ENCODE measurements around the gene RELCH.

Gene RELCH

DNA sequence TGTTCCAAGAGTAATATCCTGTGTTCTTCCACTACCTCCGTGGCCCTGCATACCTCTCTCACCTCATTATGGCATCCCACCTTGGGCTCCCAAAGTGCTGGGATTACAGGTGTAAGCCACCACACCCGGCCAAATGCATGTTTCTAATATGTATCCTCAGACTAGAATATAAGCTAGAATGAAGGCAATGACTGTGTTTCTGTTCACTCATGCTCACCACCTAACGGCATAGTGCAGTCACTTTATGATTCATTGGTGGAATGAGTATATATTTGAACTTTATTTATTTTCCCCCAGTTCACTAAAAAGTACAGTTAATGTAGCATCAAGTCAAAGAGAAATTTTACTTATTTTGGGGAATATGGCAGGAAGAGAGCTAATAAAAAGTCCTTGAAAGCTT is 11.5 kb upstream of the RELCH start:
- no peaks in the 10 kb centered on the region for H3K9me3 Mint-ChIP-seq
- peaks cover 22% of the 10 kb centered on the region for H3K4me1 Mint-ChIP-seq
- H3K4me3 Mint-ChIP-seq, result no peak overlapping the region
- no peak for ATAC-seq
- no peak overlapping the region for H3K27ac Mint-ChIP-seq
- H3K27me3 Mint-ChIP-seq, result no peaks in the 10 kb centered on the region
- peaks cover 16% of the 10 kb centered on the region for H3K36me3 Mint-ChIP-seq

DNA sequence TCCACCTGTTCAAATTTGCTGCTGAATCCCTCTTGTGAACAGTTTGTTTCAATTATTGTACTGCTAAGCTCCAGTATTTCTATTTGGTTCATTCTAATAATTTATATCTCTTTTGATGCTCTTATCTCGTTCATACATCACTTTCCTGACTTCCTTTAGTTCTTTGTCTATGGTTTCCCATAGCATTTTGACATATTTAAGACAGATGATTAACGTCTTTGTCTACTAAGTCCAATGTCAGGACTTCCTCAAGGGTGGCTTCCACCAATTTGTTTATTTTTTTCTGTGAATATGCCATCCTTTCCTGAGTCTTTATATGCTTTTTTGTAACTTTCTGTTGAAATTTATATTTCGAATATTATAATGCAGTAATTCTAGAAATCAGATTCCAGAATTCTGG is 9.8 kb upstream of the RELCH start:
- no peaks in the 10 kb centered on the region for H3K27me3 Mint-ChIP-seq
- peaks cover 22% of the 10 kb centered on the region for H3K4me1 Mint-ChIP-seq
- peaks cover 16% of the 10 kb centered on the region for H3K36me3 Mint-ChIP-seq
- no peaks in the 10 kb centered on the region for H3K9me3 Mint-ChIP-seq
- H3K27ac Mint-ChIP-seq, result no peak overlapping the region
- no peak for ATAC-seq
- H3K4me3 Mint-ChIP-seq, result no peak overlapping the region

DNA sequence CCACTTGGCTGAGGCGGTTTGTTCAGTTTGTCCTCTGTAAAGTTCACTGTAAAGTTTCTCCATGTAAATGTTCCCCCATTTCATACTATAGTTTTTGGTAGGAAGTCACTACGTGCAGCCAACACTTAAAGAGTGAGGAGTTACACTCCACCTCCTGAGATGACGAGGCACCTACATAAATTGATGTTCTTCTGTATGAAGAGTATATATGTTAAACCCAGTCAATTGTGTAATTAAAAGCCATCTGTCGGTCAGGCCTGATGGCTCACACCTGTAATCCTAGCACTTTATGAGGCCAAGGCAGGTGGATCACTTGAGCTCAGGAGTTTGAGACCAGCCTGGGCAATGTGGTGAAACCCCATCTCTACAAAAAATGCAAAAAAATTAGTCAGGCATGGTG is 7.8 kb upstream of the RELCH start:
- no peaks in the 10 kb centered on the region for H3K9me3 Mint-ChIP-seq
- H3K4me1 Mint-ChIP-seq, result peaks cover 28% of the 10 kb centered on the region
- no peaks in the 10 kb centered on the region for H3K27me3 Mint-ChIP-seq
- no peak overlapping the region for H3K4me3 Mint-ChIP-seq
- no peak for ATAC-seq
- H3K27ac Mint-ChIP-seq, result no peak overlapping the region
- H3K36me3 Mint-ChIP-seq, result peaks cover 16% of the 10 kb centered on the region

DNA sequence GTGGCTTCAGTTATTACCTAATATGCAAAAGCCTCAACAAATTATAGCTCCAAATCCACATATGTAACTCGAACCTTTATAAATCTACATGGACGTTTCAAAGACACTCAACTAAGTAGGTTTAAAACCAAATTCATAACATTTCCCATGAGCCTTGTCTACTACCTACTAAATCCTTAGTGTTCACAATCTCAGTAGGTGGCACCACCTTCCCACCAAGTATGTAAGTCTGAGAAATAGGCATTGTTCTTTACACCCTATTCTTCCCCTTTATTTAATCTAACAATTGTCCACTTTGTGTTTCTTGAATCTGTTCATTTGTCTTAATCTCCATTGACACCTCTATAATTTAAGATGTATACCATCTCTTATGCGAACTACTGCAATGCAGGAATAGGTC is 4.8 kb upstream of the RELCH start:
- Mint-ChIP-seq H3K9me3 (no peaks in the 10 kb centered on the region), H3K4me3 (no peak overlapping the region), H3K27ac (no peak overlapping the region), H3K27me3 (no peaks in the 10 kb centered on the region), H3K4me1 (peaks cover 18% of the 10 kb centered on the region), H3K36me3 (peaks cover 16% of the 10 kb centered on the region)
- ATAC-seq, result no peak

DNA sequence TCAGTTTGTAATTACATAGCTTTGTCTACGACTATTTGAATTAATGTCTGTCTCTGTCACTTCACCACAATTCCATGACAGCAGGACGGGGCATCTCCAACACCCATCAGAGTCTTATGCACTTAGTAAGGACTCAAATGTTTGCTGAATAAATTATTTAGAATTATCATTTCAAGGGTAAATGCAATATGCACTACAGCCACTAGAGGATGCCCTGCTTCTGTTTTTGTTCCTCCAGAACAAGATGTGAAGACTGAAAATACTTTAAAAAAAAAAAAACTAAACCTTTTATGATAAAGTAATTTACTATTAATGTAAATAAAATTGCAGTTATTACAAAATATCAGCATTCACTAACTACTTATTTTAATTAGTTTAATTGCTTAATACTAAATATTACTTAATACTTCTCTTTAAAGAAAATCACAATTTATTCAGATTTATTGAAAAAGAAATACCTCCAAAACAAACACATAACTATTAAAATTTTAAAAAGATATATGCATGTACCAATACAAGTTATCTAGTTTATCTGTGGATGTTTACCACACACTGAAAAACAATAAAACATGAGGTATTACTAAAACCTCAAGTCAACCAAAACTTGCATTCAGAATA is 3.4 kb upstream of the RELCH start:
- Mint-ChIP-seq H3K9me3 (no peaks in the 10 kb centered on the region), H3K4me1 (peaks cover 21% of the 10 kb centered on the region), H3K36me3 (peaks cover 4% of the 10 kb centered on the region), H3K4me3 (no peak overlapping the region), H3K27ac (no peak overlapping the region), H3K27me3 (no peaks in the 10 kb centered on the region)
- no peak for ATAC-seq

DNA sequence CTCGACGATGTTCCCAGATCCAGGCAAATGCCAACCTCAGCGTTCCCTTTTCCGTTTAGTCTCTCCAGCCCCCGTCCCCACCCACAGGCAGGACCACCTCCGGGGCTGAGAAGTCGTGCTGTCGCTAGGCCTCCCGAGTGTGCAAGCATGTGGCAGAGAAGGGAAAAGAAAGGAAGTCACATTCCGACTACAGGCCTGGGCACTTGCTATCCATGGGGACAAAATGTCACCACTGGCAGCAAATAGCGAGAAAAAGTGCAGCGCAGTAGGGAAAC is 619 bp upstream of the RELCH start:
- H3K9me3 Mint-ChIP-seq, result no peaks in the 10 kb centered on the region
- peak overlapping the region; percentile 95 for H3K27ac Mint-ChIP-seq
- peaks cover 44% of the 10 kb centered on the region for H3K4me1 Mint-ChIP-seq
- no peaks in the 10 kb centered on the region for H3K27me3 Mint-ChIP-seq
- H3K4me3 Mint-ChIP-seq, result peak overlapping the region; percentile 95
- peak; percentile 2 for ATAC-seq
- H3K36me3 Mint-ChIP-seq, result peaks cover 11% of the 10 kb centered on the region

DNA sequence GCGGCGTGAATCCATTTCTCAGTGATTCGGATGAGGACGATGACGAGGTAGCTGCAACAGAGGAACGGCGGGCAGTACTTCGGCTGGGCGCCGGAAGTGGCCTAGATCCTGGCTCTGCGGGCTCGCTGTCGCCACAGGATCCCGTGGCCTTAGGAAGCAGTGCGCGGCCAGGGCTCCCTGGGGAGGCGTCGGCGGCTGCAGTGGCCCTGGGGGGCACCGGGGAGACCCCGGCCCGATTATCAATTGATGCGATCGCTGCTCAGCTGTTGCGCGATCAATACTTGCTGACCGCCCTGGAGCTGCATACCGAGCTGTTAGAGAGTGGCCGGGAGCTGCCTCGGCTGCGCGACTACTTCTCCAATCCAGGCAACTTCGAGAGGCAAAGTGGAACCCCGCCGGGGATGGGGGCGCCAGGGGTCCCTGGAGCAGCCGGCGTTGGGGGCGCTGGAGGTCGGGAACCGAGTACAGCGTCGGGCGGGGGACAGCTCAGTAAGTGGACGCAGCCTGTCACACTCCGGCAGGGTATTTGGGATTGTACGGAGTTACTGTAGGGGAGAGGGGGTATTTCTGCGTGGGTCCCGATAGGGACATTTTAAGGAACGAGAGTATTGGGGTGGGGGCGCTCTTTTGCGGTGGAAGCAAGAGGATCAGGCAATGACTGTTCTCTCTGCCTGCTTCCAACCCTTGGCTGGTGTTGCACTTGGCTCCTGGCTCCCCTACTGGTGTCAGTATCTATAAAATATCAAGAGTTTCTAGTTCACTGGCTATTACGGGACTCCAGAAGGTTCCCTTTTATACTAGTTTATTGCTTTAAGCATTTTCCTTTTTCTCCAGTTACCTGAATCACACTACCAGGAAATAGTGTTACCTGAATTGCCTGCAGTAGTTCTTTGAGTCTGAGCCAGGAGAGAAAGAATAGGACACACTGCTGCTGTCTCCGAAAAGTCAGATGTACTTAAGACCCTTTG is 772 bp downstream of the RELCH start:
- ATAC-seq, result peak; percentile 3
- Mint-ChIP-seq H3K27me3 (no peaks in the 10 kb centered on the region), H3K4me1 (peaks cover 58% of the 10 kb centered on the region), H3K36me3 (peaks cover 25% of the 10 kb centered on the region), H3K4me3 (peak overlapping the region; percentile 95), H3K27ac (peak overlapping the region; percentile 95), H3K9me3 (no peaks in the 10 kb centered on the region)

DNA sequence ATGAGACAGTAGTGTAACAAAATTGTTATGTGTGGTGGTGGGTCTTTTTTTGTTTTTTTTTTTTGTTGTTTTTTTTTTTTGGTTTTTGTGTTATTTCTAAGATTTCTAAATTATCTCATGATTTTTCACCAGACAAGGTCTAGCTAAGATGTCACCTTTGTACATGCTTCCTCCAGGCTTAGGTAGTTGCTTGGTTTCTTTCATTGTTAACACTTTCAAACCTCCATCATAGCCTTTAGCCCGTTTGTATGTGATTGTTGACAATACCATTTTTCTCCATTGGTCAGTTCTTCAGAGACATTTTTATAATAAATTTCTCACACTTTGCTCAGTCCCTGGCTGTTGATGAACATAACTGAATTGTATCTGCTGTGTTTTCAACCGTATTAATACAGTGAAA is 2.2 kb downstream of the RELCH start:
- no peaks in the 10 kb centered on the region for H3K27me3 Mint-ChIP-seq
- H3K36me3 Mint-ChIP-seq, result peaks cover 31% of the 10 kb centered on the region
- H3K4me3 Mint-ChIP-seq, result peak overlapping the region; percentile 95
- no peaks in the 10 kb centered on the region for H3K9me3 Mint-ChIP-seq
- ATAC-seq, result no peak
- no peak overlapping the region for H3K27ac Mint-ChIP-seq
- peaks cover 64% of the 10 kb centered on the region for H3K4me1 Mint-ChIP-seq

DNA sequence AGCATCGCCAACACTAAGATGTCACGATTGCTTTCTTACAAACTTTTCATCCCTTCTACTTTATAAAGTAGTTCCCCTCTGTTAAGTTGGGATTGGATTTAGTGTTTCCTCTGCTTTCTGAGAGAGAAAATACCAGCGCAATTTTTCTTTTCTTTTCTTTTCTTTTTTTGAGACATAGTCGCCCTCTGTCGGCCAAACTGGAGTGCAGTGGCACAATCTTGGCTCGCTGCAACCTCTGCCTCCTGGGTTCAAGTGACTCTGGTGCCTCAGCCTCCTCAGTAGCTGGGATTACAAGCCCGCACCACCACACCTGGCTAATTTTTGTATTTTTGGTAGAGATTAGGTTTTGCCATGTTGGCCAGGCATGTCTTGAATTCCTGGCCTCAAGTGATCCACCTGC is 9.0 kb downstream of the RELCH start:
- Mint-ChIP-seq H3K9me3 (no peaks in the 10 kb centered on the region), H3K27me3 (no peaks in the 10 kb centered on the region), H3K27ac (no peak overlapping the region), H3K4me3 (no peak overlapping the region), H3K4me1 (peaks cover 66% of the 10 kb centered on the region), H3K36me3 (peaks cover 34% of the 10 kb centered on the region)
- no peak for ATAC-seq

DNA sequence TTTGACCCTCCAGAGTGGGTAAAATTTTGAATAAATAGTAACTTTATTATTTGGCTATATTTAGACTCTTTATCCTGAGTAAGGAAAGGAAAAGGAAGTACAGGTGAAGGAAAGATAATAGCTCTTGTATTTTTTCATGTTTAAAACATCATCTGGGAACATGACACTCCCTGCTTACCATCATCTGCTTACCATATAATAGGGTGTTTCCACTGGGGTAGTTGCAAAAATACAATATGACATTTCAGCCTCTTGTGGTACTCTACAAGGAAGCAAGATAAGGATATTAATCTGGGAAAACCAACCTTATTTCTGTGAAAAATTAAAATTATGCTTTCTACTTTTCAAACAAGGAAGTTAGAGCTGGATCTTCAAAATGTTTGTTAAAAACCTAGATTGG is 9.9 kb downstream of the RELCH start:
- H3K9me3 Mint-ChIP-seq, result no peaks in the 10 kb centered on the region
- no peak overlapping the region for H3K27ac Mint-ChIP-seq
- ATAC-seq, result no peak
- peaks cover 57% of the 10 kb centered on the region for H3K4me1 Mint-ChIP-seq
- no peaks in the 10 kb centered on the region for H3K27me3 Mint-ChIP-seq
- H3K36me3 Mint-ChIP-seq, result peaks cover 25% of the 10 kb centered on the region
- H3K4me3 Mint-ChIP-seq, result no peak overlapping the region

DNA sequence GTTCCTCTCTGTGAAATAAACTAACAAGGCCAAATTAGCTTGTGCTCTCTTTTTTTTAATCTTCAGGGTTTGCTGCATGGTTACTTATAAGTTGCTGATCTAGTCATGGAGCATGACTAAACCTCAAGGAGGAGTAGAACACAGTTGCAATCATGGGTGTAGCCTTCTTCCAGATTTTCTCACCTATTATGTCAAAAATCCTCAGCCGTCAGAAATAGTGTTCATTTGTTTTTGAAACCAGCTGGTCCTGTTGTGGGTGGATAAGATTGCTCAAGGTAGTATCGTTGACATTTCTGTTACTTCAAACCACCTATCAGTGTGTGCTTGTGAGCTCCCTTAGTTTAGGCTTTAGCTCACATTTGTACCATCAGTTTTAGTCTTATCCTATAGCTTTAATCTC is 11.2 kb downstream of the RELCH start:
- no peaks in the 10 kb centered on the region for H3K9me3 Mint-ChIP-seq
- no peak overlapping the region for H3K27ac Mint-ChIP-seq
- H3K27me3 Mint-ChIP-seq, result no peaks in the 10 kb centered on the region
- no peak overlapping the region for H3K4me3 Mint-ChIP-seq
- ATAC-seq, result no peak
- H3K36me3 Mint-ChIP-seq, result peaks cover 17% of the 10 kb centered on the region
- H3K4me1 Mint-ChIP-seq, result peaks cover 44% of the 10 kb centered on the region

DNA sequence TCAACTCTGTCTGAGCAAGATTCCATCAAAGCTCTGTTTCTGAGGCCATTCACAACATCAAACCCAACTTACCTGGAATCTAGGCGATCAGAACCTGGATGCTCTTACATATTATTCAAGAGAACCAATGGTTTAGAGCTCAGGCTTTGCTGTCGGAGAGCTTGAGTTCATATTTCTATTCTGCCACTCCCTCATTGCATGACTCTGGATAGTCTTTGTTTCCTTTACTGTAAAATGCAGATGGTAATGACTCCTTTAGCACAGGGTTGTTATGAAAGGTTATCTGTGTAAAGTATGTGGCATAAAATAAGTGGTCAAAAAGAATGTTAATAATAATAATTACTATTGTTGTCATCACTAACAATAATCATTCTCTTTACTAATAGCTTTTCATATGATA is 12.6 kb downstream of the RELCH start:
- Mint-ChIP-seq H3K9me3 (no peaks in the 10 kb centered on the region), H3K27me3 (no peaks in the 10 kb centered on the region), H3K36me3 (peaks cover 16% of the 10 kb centered on the region), H3K27ac (no peak overlapping the region), H3K4me1 (peaks cover 36% of the 10 kb centered on the region), H3K4me3 (no peak overlapping the region)
- no peak for ATAC-seq

DNA sequence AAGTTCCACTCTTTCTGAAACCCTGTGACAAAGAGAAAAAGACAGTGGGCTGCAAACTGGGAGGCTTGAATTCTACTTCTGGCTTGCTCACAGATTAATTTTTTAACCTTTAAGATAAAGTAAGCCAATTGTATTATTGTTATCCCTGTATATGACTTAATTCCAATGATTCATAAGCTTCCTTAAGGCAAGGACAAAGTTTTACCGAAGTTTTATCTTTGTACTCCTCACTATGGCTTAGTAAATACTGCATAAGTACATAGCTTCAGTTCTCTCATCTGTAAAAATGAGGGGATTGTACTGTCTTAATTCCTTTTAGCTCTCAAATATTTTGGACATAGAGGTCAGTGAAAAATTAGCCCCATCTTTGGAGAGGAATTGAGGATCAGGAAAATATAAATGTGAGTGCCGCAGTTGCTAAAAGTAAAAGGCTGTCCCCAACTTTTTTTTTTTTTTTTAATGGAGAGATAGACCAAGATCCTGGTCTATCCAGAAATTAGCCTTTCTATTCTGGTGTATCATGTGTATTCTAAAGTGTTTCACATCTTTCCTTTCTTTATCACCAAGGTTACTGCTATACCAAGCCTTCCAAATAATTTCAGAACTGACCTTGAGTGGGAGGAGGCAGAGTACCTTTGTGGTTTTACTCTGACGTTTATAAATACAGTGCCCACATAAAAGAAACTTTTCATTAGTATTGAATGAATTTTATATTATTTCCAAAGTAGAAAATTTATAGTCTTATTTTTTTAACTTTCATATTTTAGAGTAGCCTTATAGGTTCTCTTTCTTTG is 13.3 kb downstream of the RELCH start:
- H3K36me3 Mint-ChIP-seq, result peaks cover 16% of the 10 kb centered on the region
- H3K27me3 Mint-ChIP-seq, result no peaks in the 10 kb centered on the region
- ATAC-seq, result no peak
- H3K4me3 Mint-ChIP-seq, result no peak overlapping the region
- peaks cover 34% of the 10 kb centered on the region for H3K4me1 Mint-ChIP-seq
- H3K9me3 Mint-ChIP-seq, result no peaks in the 10 kb centered on the region
- H3K27ac Mint-ChIP-seq, result no peak overlapping the region

DNA sequence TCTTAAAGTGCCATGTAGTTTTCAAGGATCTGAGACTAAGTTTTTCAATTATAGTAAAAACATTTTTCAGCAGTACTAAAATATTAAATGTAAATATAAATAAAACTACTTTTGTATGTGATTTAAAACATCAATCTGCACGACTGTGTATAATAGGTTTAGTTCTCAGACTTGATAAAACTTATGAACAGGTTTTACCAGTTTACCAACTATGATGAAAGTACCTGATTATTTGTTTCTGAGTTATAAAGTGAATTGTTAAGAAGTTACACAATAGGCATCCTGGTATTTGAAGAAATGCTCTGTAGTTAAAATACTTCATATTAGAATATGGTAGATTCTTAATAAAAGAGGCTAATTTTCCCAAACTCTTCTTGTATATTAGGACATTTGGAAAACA is 14.8 kb downstream of the RELCH start:
- Mint-ChIP-seq H3K4me1 (peaks cover 20% of the 10 kb centered on the region), H3K4me3 (no peak overlapping the region), H3K27ac (no peak overlapping the region), H3K36me3 (peaks cover 7% of the 10 kb centered on the region), H3K9me3 (no peaks in the 10 kb centered on the region), H3K27me3 (no peaks in the 10 kb centered on the region)
- ATAC-seq, result no peak

DNA sequence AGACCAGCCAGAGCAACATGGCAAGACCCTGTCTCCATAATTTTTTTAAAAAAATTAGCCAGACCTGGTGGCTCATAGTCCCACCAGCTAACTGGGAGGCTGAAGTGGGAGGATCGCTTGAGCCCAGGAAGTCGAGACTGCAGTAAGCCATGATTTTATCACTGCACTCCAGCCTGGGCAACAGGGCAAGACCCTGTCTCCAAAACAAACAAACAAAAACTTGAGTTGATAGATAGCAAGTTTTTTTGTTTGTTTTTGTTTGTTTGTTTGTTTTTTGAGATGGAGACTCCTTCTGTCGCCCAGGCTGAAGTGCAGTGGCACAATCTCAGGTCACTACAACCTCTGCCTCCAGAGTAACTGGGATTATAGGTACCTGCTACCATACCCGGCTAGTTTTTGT is 18.8 kb downstream of the RELCH start:
- peaks cover 35% of the 10 kb centered on the region for H3K36me3 Mint-ChIP-seq
- H3K4me3 Mint-ChIP-seq, result no peak overlapping the region
- ATAC-seq, result no peak
- H3K4me1 Mint-ChIP-seq, result peaks cover 29% of the 10 kb centered on the region
- no peaks in the 10 kb centered on the region for H3K27me3 Mint-ChIP-seq
- H3K27ac Mint-ChIP-seq, result no peak overlapping the region
- H3K9me3 Mint-ChIP-seq, result peaks cover 3% of the 10 kb centered on the region
